GM12891 (cell line): ENCODE data around the gene ZC2HC1B. TPM values are rescaled to one million over a fixed set of nuclear protein-coding genes. Genes with fewer than 3 reads are reported as not detected.

ENCODE experiments used
- DNase-seq: peaks from one replicate; pipeline ENCODE4 v3.0.0; 2011; ENCODE audit warnings: low spot score; ENCODE audit not compliant: insufficient read length
- FAIRE-seq: peaks from 2 replicates; lab custom pipeline; 2011; peaks lifted over from hg19 to GRCh38; lab: Jason Lieb, UNC
- PAX5 ChIP-seq: IDR thresholded peaks from 2 replicates; pipeline ENCODE4 v1.6.1; 2011; ENCODE audit warnings: low read length, moderate library complexity, mild to moderate bottlenecking; ENCODE audit not compliant: insufficient read depth, severe bottlenecking
- POLR2A ChIP-seq: IDR thresholded peaks from 2 replicates; pipeline ENCODE4 v1.6.1; 2011; ENCODE audit warnings: low read depth, low read length, control low read depth
- POLR2AphosphoS5 ChIP-seq: IDR thresholded peaks from 2 replicates; pipeline ENCODE4 v1.6.1; 2011; ENCODE audit warnings: low read depth, low read length, control low read depth
- POU2F2 ChIP-seq: IDR thresholded peaks from 2 replicates; pipeline ENCODE4 v1.6.1; 2011; ENCODE audit warnings: low read depth, mild to moderate bottlenecking, control low read depth, low read length, moderate library complexity
- SPI1 ChIP-seq: IDR thresholded peaks from 2 replicates; pipeline ENCODE4 v1.6.1; 2011; ENCODE audit warnings: low read depth, low read length, control low read depth
- TAF1 ChIP-seq: IDR thresholded peaks from 2 replicates; pipeline ENCODE4 v1.6.1; 2011; ENCODE audit warnings: low read depth, low read length, control low read depth
- polyA plus RNA-seq: library from polyadenylated mRNA; unstranded; fragments of >200 nt; gene quantifications from one replicate; pipeline ENCODE4 v1.2.1, GENCODE V29; 2012; ENCODE audit warnings: low read depth, missing spikeins, inconsistent platforms; ENCODE audit not compliant: missing spikeins

ZC2HC1B gene, protein sequence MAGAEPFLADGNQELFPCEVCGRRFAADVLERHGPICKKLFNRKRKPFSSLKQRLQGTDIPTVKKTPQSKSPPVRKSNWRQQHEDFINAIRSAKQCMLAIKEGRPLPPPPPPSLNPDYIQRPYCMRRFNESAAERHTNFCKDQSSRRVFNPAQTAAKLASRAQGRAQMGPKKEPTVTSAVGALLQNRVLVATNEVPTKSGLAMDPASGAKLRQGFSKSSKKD
- not detected for polyA plus RNA-seq

DNA sequence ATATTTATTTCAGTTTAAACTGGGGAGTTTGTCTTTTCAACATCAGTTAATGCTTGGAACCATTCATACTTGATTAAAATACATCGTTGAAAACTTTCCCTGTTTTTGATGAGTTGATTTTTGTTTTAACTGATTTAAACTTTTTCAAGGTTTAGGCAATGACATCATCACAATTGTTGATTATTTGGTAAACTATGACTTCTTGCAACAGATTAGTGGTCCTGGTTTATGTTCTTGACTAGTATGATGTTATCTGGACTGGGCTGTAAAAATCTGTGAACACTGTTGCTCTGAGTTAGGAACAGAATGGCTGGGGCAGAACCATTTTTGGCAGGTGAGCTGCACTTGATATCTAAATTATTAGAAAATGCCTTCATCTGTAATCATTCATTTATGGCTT is at the start of gene ZC2HC1B:
ZC2HC1B (plus strand) TSS at position 241 of the 400 bp plus-strand sequence; CDS start at position 307, 66 bp downstream.
- TF ChIP-seq SPI1 (no peak), TAF1 (no peak), POLR2AphosphoS5 (no peak), POLR2A (no peak), PAX5 (no peak), POU2F2 (no peak)
- DNase-seq (no peak), FAIRE-seq (no peak)

DNA sequence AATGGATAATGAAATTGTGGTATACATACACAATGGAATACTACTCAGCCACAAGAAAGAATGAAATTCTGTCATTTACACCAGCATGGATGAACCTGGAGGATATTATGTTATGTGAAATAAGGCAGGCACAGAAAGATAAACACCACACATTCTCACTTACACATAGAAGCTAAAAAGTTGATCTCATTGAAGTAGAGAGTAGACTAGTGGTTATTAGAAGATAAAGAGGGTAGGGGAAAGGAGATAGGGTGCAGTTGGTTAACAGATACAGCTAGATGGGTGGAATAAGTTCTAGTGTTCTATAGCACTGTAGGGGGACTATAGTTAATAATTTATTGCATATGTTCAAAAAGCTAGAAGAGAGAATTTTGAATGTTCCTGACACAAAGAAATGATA is 46.7 kb upstream of the ZC2HC1B start:
- DNase-seq (no peak), FAIRE-seq (no peak)
- TF ChIP-seq POLR2AphosphoS5 (no peak), POLR2A (no peak), POU2F2 (no peak), SPI1 (no peak), PAX5 (no peak), TAF1 (no peak)

DNA sequence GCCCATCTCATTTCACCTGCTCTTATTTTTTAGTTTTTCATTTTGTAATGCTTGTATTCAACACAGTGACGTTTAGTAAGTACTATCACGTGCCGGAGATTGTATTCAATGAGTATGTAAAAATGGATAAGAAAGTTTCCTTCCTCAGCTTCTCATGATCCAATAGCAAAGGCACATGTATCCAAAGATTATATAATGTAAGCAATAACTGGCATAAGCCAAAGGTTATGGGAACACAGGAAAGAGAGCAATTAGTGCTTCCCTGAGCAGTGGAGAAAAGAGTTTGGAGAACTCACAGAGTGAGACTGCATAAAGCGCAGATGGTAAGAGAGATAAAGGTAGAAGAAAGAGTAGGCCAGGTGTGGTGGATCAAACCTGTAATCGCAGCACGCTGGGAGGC is 42.9 kb upstream of the ZC2HC1B start:
- FAIRE-seq (no peak), DNase-seq (no peak)
- no peak for TF ChIP-seq TAF1
- TF ChIP-seq PAX5, result no peak
- TF ChIP-seq POLR2A, result no peak

DNA sequence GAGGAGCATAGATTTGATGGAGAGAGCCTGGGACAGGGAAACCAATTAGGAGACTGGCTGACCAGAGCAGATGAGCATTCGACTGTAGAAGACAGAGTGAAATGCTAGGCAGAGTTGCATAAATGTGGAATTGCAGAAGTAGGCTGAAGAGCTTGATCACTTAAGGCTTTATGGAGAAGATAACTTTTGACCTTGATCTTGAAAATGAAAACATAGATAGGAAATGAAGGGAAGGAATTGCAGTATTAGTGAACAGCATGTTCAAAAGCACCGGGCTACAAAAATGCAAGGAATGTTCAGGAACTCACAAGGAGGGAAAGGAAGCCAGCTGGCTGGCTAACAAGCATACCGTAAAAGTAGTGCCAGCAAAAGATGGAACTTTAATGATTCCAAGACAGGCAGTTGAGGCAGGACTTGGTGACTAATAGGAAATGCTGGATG is 41.7 kb upstream of the ZC2HC1B start:
- FAIRE-seq (no peak), DNase-seq (no peak)
- TF ChIP-seq SPI1 (no peak), POLR2AphosphoS5 (no peak), POU2F2 (no peak), POLR2A (no peak), PAX5 (no peak), TAF1 (no peak)

DNA sequence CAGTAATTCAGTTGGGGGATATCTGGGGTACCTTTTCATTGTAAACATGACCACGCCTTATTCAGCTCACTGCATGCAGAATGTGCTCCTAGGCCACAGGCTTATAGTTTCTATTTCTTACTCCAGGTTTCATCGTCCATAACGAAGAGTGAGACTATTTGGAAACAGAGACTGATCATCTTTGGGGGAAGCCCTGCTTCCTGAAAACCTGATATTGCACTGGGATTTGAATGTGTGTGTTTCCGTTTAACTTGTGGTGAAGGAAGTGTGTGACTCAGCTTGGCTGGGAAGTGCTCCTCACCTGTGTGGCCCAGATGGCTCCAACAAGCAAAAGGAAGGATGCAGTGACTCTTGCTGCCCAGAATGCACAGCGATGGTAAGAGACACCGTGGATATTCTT is 40.7 kb upstream of the ZC2HC1B start:
- DNase-seq, result no peak
- FAIRE-seq, result no peak
- TF ChIP-seq TAF1 (no peak), POLR2A (no peak), SPI1 (no peak), POLR2AphosphoS5 (no peak), PAX5 (no peak), POU2F2 (no peak)

DNA sequence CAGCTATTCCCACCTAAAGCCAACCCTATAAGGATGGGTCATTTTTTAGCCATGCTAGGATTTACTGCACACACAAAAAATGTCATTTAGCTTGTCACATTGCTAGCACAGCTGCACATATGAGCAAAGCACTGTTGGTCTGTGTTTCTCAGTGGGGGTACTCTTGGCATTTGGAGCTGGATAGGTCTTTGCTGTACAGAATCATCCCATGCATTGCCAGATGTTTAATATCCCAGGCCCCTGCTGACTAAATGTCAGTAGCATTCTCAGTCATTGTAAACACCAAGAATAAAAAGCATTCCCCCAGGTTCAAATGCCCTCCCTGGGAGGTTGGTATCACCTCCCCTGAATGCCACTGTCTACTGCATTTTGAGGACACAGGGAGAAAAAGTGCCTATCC is 35.7 kb upstream of the ZC2HC1B start:
- DNase-seq (no peak), FAIRE-seq (no peak)
- TF ChIP-seq POU2F2 (no peak), TAF1 (no peak), PAX5 (no peak), POLR2A (no peak), SPI1 (no peak)

DNA sequence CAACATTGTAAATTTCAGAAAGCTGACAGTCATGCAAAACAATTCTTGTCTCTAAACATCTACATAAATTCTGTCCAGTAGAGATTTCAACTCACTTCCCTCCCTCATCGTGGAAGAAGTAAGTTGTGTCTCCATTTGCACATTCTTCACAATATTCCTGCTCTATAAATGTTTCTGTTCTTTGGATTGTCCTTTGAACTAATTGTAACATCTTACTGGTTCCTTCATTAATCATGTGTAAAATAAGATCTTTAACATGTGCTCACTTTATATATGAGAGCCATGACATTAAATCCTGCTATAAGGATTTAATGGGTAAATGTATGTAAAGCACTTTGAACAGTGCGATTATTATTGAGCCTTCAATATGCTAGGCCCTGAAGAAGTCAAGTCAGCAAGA is 28.1 kb upstream of the ZC2HC1B start:
- TF ChIP-seq TAF1 (no peak), SPI1 (no peak), PAX5 (no peak), POLR2AphosphoS5 (no peak), POLR2A (no peak), POU2F2 (no peak)
- FAIRE-seq (no peak), DNase-seq (no peak)

DNA sequence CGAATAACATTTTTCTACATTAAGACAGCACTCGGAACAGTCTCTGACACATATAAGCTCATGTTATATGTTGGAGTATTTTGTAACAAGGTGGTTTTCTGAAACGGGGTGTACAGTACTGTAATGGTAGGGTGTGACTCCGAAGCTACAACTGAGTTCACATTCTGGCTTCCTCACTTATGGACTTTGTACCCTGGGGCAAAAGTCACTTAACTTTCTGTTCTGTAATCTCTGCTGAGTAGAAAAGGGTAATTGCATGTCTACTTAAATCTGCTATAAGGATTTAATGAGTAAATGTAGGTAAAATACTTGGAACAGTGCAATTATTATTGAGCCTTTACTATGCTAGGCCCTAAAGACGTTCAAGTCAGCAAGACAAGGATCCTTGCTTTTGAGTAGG is 25.9 kb upstream of the ZC2HC1B start:
- DNase-seq (no peak), FAIRE-seq (no peak)
- TF ChIP-seq SPI1, result no peak
- no peak for TF ChIP-seq POU2F2
- no peak for TF ChIP-seq POLR2AphosphoS5
- no peak for TF ChIP-seq PAX5
- TF ChIP-seq TAF1, result no peak
- no peak for TF ChIP-seq POLR2A

DNA sequence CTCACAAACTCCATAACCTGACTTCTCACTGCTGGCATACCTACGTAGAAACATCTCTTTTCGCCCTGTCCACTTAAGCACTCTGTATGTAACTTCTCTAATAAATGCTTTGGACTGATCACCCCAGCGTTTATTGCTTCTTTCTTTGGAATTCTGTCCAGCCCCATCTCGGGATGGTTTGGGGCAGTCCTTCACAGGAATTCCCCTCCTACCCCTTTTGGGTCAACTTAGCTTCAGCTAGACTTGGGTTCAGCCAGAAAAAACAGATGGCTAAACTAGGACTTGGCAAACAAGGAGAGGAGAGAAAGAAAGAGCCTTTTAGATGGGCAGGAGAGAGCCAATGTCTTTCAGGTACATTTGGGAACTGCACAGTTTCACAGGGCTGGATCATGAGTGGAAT is 25.1 kb upstream of the ZC2HC1B start:
- FAIRE-seq (no peak), DNase-seq (no peak)
- no peak for TF ChIP-seq TAF1
- TF ChIP-seq POU2F2, result no peak
- TF ChIP-seq POLR2A, result no peak
- no peak for TF ChIP-seq SPI1
- TF ChIP-seq POLR2AphosphoS5, result no peak
- no peak for TF ChIP-seq PAX5

DNA sequence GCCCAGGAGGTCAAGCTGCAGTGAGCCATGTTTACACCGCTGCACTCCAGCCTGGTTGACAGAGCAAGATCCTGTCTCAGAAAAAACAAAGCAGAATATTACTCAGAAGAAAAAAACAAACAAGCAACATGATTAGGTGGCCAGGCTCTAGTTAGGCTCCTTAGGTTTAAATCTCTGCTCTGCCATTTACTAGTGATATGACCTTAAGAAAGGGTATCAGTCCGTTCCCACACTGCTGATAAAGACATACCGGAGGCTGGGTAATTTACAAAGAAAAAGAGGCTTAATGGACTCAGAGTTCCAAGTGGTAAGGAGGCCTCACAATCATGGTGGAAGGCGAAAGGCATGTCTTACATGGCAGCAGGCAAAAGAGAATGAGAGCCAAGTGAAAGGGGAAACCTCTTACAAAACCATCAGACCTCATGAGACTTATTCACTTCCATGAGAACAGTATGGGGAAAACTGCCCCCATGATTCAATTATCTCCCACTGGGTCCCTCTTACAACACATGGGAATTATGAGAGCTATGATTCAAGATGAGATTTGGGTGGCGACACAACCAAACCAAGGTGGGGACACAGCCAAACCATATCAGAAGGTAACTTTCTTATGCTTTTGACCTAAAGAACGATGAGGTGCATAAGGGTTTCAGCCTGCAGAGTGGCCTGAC is 23.5 kb upstream of the ZC2HC1B start:
- no peak for FAIRE-seq
- TF ChIP-seq POU2F2, result no peak
- no peak for TF ChIP-seq TAF1
- TF ChIP-seq POLR2AphosphoS5, result no peak
- no peak for TF ChIP-seq SPI1
- no peak for TF ChIP-seq PAX5
- TF ChIP-seq POLR2A, result no peak
- no peak for DNase-seq
